ENCODE results near the gene CYP27C1.

DNA sequence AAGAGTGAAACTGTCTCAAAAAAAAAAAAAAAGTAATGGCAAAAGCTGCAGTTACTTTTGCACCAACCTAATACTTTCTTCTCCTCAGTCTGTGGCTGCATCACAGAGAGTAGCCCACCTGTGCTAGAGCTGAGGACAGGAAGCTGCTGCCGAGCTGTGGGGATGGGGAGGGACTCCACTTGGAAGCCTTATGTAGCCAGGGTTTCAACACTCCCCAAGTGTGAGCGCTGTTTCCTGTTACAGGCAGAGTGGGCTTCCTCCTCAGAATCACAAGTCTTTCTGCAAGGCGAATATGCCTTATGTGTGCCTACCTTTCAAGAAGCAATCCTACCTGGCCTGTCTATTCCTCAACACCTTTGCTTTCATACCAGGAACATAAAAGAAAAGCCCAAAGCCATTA is 36.3 kb upstream of the CYP27C1 start:
- TF ChIP-seq, protein P1, sequence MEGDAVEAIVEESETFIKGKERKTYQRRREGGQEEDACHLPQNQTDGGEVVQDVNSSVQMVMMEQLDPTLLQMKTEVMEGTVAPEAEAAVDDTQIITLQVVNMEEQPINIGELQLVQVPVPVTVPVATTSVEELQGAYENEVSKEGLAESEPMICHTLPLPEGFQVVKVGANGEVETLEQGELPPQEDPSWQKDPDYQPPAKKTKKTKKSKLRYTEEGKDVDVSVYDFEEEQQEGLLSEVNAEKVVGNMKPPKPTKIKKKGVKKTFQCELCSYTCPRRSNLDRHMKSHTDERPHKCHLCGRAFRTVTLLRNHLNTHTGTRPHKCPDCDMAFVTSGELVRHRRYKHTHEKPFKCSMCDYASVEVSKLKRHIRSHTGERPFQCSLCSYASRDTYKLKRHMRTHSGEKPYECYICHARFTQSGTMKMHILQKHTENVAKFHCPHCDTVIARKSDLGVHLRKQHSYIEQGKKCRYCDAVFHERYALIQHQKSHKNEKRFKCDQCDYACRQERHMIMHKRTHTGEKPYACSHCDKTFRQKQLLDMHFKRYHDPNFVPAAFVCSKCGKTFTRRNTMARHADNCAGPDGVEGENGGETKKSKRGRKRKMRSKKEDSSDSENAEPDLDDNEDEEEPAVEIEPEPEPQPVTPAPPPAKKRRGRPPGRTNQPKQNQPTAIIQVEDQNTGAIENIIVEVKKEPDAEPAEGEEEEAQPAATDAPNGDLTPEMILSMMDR (conservative IDR thresholded peaks at IDR 0.05 in 1 of 2, IDR thresholded peaks at IDR 0.05 in 1 of 2; ENCODE audit: low read depth in 1 of 2, low read length in 2 of 2): no peak
- no peak for TF ChIP-seq EZH2 (IDR thresholded peaks at IDR 0.05; ENCODE audit: low read length, missing control alignments)
